NCI-H2081 treated with DMSO at 0.1 percent for 48 hours (cell line): ENCODE measurements around the gene PPIB.
A peak's percentile ranks its signal among the peaks of the same experiment; 100 is the strongest.

ENCODE experiments used
- DNase-seq: peaks from one replicate; lab custom pipeline; 2025; lab: John Stamatoyannopoulos, UW

PPIB gene

GRCh38 chr15:64158363-64159134, 4.3 kb downstream of the PPIB start:
- no peak for DNase-seq

- no peak for DNase-seq
These were observed 5.2 kb downstream of the PPIB start for GRCh38 chr15:64157599-64158125.

GRCh38 chr15:64156652-64157331, 6.0 kb downstream of the PPIB start:
- DNase-seq: no peak

- no peak for DNase-seq
These were observed 6.8 kb downstream of the PPIB start for GRCh38 chr15:64155802-64156651.

- peak; percentile 53 for DNase-seq
These were observed 9.1 kb downstream of the PPIB start for GRCh38 chr15:64153480-64154367.

- DNase-seq: no peak
These were observed 10.1 kb downstream of the PPIB start for GRCh38 chr15:64152507-64153387.

GRCh38 chr15:64151727-64152506, 10.9 kb downstream of the PPIB start, which contains the start of gene SNX22:
SNX22 (plus strand) TSS chr15:64151731; CDS start chr15:64151776, 45 bp downstream.
- no peak for DNase-seq

GRCh38 chr15:64149893-64150578, 12.8 kb downstream of the PPIB start:
- no peak for DNase-seq

GRCh38 chr15:64149424-64149823, 13.4 kb downstream of the PPIB start:
- DNase-seq: no peak

GRCh38 chr15:64148581-64148980, 14.2 kb downstream of the PPIB start:
- DNase-seq: no peak

GRCh38 chr15:64148168-64148567, 14.7 kb downstream of the PPIB start:
- no peak for DNase-seq

- DNase-seq: no peak
These were observed 15.7 kb downstream of the PPIB start for GRCh38 chr15:64146885-64147681.

- no peak for DNase-seq
These were observed 16.3 kb downstream of the PPIB start for GRCh38 chr15:64146520-64146884.

GRCh38 chr15:64146041-64146440, 16.8 kb downstream of the PPIB start:
- no peak for DNase-seq

GRCh38 chr15:64144565-64145281, 18.1 kb downstream of the PPIB start:
- no peak for DNase-seq

- no peak for DNase-seq
These were observed 18.6 kb downstream of the PPIB start for GRCh38 chr15:64144192-64144564.

- no peak for DNase-seq
These were observed 19.5 kb downstream of the PPIB start for GRCh38 chr15:64143276-64143675.
